KBM-7 (cell line): Measurements from ENCODE around the gene FCGBP.

ENCODE experiments used
- DNase-seq: peaks from one replicate; pipeline ENCODE4 v3.0.0-alpha.2; 2015
- in situ Hi-C: fragments of 300-500 bp; cut with MboI; formaldehyde crosslinking; loops from 2 replicates; pipeline ENCODE4 v1.14.3; 2020; ENCODE audit warnings: low sequenced_read_pairs, low pct_unique_long_range_greater_than_20kb, mixed read lengths

The FCGBP gene

DNA sequence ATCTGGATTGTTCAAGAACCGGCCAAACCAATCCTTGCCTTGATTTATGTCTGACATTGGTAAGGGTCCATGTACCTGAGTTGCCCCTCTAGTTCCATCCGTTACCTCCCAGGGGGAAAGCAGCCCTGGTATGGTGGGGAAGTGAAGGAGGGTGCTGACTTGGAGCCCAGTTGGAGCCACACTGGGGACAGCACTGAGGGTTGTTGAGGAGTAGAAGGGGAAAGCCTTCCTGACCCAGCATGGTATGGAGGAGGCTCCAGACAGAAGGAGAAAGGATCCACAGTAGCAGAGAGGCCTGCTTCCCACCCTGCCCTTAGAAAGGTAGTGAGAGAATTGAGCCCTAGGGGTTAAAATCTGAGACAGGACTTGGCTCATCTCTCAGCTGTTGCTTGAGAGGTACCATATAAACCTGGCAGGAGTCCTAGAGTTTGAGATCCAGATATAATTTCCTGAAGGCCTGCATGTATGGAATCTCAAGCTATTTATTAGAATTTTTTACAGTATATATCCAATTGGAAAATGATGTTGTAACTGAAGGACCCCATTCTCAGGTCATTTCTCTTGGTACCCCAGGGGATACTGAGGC lies 16.7 kb upstream of the FCGBP start:
- in situ Hi-C loops: no loop called here

DNA sequence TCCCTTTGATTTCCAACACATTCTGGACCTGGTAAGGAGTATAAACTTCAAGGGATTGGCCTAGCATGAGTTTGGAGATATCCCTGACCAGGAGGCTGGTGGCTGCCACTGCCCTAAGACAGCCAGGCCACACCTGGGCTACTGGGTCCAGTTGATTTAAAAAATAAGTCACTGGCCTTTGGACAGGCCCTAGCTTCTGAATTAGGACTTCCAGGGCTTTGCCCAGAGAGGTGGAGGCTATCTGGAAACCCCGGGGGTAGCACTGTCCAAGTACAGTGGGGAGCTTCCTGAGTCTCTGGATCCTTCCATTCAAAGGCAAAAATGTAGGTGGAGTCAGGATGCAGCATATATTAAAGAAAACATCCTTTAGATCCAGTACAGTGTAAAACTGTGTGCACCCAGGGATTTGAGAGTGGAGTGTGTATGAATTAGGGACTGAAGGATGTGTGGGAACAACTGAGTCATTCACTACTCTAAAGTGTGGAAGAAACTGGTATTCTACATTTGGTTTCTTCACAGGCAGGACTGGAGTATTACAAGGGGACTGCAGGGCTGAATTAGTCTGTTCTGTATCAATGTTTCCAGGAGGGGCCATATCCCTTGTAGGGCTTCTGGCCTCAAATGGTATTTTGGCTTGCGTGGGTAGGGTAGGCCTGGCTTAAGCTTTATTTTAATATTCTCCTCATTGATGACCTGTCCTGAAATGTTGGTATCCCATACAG lies 14.8 kb upstream of the FCGBP start:
- no peak for DNase-seq
- in situ Hi-C loops: no loop called here

More for the DNA sequence above, 16.7 kb upstream of the FCGBP start:
- no peak for DNase-seq

DNA sequence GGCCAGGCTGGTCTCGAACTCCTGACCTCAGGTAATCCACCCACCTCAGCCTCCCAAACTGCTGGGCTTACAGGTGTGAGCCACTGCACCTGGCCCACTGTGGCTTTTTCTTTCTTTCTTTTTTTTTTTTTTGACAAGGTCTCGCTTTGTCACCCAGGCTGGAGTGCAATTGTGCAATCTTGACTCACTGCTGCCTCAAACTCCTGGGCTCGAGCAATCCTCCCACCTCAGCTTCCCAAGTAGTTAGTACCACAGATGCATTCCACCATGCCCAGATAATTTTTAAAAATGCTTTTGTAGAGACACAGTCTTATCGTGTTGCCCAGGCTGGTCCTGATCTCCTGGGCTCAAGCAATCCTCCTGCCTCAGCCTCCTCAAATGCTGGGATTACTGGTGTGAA lies 12.1 kb upstream of the FCGBP start:
- in situ Hi-C loops: no loop called here

DNA sequence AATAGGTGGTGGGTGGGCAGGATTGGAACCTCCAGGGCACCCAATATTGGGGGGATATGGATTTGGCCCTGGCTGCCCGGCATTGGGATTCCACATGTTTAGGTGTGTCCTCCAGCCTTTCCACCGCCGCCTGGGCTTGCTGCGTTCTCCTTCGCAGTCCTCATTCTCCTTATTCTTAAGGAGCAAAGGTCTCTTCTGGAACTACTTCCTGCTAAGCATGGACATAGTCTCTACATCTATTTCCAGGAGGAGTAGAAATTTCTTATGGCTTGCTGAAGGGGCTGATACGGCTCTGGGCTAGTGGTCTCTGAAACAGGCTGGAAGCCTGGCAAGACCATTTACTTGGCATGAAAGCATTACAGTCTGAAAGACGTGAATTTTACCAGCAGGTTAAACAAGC lies 9.2 kb upstream of the FCGBP start:
- no peak for DNase-seq
- in situ Hi-C loops: no loop called here

More for the DNA sequence above, 12.1 kb upstream of the FCGBP start:
- peak; percentile 45 for DNase-seq

DNA sequence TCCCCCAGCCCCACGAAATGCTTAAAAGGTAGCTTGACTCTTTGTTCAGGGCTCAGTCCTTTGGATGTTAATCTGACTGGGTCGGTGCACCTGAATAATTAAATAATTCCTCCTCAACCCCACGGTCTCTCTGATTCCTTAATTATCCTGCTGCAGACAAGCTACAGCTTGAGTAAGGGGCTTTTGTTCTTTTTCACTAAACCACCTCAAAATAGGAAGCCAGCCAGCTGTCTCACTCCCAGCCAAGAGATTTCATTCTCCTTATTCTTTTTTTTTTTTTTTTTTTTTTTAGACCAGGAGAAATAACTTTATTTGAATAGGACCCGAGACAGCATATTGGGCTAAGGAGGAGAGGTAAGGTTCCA lies 7.9 kb upstream of the FCGBP start:
- in situ Hi-C loops: no loop called here
- DNase-seq: no peak

DNA sequence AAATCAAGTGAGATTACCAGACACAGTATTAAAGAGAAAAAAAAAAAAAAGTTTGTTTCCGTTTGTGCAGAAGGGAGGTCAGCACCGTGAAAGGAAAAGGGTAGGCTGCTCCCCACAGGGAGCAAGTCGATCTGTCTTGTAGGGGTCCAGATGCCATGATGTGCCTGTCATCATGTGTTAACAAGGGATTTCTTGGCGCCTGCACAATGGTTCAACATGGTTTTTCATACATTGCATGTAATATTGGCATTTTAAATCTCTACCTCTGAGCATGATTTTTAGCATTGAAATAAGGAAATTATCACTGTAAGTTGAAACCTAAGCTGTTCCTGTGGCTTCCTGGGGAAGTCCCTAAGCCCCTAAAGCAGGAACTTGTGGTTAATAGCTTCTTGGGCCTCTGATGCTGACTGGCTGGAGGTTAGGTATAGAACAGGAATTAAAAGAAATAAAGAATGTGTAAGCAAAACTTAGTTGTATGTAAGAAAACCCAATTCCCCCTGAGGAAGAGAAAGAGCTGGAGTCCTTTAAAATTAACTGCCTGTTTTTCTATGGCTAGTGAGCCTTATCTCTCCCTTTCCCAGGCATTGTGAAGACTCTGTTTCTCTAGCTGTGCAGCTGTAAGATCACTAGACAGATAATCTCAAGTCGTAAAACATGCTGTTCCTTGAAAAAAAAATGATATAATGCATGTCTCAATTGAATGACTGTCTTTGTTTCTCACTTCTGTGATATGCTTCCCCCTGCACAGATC lies 7.4 kb upstream of the FCGBP start:
- DNase-seq: peak; percentile 92
- in situ Hi-C loops: no loop called here

DNA sequence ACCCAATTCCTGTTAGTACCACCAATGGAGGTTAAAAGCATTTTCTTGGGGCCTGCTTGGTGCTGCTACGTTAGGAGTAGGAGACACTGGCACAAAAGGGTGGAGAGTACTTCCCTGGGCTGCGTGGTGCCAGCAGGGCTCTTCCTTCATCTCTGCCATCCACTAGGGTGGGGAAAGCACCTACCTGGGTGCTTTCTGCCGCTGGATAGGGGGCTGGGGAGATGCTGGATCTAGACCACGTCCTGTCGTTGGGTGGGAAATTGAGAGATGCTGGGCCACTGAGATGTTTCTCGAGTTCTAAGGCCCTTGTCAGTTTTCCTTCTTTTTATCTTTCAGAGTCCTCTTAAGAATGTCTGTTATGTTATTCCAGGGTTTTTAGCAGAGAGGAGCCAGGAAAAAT lies 6.7 kb upstream of the FCGBP start:
- in situ Hi-C loops: no loop called here
- no peak for DNase-seq

DNA sequence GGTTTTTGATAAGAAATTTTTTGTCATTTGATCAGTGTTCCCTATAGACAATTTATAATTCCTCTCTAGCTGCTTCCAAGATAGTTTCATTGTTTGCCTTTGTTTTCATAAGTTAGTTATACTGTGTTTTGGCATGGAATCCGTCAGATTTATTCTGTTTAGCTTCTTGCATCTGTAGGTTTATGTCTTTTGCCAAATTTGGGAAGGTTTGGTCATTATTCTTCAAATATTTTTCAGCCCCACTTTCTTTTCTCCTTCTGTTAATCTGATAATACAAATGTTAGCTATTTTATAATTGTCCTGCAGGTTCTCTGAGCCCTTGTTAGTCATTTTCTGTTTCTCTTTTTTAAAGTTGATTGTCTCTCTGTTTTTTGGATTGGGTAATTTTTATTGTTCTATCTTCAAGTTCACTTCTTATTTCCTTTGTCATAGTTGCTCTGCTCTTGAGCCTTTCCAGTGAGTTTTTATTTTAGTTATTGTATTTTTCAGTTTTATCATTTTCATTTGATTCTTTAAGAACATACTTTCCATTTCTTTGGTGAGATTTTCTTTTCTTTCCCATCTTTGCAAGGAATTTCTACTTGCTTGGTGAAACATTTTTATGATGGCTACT lies 5.9 kb upstream of the FCGBP start:
- DNase-seq: no peak
- in situ Hi-C loops: no loop called here

DNA sequence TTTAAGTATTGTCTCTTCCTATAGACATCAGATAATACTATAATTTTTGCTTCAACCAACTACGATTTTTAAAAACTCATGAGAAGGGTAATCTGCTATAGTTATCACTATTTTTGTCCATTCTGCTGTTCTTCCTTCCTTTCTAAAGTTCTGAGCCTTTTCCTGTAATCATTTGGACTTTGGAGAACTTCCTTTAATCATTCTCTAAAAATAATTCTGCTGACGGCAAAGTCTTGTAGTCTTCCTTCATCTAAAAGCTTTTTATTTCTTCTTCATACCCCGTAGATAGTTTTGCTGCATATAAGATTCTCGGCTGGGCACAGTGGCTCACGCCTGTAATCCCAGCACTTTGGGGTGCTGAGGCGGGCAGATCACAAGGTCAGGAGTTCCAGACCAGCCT lies 5.1 kb upstream of the FCGBP start:
- in situ Hi-C loops: no loop called here
- DNase-seq: no peak

DNA sequence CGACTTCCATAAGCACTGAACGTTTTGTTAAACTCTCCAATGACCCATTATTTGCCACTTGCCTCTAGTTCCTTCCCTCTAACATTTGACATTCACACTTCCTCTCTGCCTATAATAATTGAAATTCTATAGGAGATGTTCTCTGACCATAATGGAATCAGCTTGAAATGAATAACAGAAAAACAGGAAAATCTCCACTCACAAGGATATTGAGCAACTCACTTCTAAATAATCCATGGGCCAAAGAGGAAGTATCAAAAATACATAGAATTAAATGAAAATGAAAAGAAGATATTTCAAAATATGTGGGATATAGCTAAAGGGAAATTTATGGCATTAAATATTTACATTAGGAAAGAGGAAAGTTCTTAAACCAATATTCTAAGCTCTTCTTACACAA lies 3.4 kb upstream of the FCGBP start:
- DNase-seq: peak; percentile 15
- in situ Hi-C loops: no loop called here

DNA sequence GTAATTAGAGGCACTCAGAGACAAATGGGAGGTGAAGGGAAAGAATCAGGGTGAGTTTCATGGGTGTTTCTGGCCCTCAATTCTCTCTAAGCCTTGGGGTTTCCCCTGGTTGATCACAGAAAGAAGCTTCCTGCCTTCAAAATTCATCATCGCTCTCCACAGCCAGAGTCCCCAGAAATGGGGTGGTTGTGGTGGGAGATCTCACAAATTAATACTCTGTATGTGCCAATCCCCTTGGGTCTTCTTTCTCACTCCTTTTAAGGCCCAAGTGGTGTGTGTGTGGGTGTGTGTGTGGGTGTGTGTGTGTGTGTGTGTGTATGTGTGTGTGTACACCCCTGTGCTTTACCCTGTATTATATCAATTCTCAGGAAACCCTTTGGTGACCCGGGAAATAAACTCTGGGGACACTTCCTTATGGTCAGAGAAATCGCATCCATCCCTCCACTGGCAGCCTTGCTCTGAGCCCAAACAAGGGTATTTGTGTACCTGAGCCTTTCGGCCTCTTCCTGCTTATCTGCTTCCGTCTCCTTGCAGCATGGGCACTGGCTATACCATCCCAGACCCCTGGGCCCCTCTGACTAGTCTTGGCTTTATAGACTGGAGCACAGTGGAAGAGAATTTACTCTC lies 2.8 kb upstream of the FCGBP start:
- DNase-seq: no peak
- in situ Hi-C loops: no loop called here

DNA sequence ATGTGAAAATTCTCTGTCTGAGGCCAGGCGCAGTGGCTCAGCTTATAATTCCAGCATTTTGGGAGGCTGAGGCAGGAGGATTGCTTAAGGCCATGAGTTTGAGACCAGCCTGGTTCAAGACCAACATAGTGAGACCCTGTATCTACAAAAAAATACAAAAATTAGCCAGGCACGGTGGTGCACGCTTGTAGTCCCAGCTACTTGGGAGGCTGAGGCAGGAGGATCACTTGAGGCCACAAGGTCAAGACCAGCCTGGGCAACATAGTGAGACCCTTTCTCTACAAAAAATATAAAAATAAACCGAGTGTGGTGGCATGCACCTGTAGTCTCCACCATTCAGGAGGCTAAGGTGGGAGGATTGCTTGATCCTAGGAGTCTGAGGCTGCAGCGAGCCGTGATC lies 2.2 kb upstream of the FCGBP start:
- DNase-seq: no peak
- in situ Hi-C loops: no loop called here

DNA sequence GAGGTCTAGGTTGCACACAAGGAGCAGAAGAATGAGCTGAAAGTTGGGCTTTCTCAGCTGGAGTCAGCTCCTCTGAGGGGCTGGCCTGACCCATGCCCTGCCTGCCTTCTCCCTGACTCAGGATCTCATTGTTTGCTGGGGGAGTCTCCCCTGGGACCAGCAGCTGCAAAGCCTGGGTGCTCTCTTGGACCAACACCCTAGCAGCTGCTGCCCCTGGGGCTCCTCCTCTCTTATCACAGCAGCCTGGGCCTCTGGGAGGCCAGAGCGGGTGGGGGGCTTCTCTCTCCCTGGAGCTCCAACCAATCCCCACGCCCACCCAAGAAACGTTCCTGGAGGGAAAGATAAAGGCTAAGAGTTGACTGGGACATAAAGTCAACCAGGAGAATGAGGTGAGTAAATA lies 1.6 kb upstream of the FCGBP start:
- no peak for DNase-seq
- in situ Hi-C loops: no loop called here

DNA sequence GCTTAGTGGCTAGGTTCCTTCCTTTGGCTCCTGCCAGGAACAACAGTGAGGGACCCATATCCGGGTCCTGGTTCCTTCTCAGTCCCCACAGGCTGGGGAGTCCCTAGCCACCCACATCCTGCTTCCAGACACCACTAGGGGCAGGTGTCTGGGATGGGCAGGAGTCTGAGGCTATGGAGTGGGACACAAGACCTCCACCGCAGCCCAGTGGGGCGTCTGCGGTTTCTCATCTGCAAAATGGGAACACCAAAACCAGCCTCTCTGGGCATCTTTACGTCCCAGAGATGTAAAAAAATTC lies 879 bp upstream of the FCGBP start:
- in situ Hi-C loops: no loop called here
- no peak for DNase-seq

DNA sequence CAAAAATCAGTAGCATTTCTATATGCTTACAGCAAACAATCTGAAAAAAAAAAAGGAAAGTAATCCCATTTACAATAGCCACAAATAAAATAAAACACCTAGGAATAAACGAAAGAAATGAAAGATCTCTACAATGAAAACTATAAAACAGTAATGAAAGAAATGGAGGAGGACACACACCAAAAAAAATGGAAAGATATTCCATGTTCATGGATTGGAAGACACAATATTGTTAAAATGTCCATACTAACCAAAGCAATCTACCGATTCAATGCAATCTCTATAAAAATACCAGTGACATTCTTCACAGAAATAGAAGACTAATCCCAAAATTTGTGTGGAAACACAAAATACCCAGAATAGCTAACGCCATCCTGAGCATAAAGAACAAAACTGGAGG lies 4.7 kb downstream of the FCGBP start:
- in situ Hi-C loops: no loop called here
- DNase-seq: no peak

DNA sequence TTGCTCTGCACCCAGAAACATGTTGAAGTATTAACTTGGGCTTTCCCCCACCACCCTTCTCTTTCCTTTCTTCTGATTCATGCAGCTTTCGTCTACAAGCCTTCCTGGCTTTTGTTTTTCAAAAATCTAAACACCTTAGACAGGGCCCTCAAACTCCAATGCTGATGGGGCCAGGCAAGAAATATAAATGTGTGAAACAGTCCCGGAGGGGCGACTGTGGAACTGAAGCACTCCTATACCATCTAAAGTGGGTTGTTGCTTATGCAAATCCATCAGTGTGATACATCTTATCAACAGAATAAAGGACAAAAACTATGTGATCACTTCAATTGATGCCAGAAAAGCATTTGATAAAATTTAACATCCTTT lies 6.1 kb downstream of the FCGBP start:
- DNase-seq: no peak
- in situ Hi-C loops: no loop called here

DNA sequence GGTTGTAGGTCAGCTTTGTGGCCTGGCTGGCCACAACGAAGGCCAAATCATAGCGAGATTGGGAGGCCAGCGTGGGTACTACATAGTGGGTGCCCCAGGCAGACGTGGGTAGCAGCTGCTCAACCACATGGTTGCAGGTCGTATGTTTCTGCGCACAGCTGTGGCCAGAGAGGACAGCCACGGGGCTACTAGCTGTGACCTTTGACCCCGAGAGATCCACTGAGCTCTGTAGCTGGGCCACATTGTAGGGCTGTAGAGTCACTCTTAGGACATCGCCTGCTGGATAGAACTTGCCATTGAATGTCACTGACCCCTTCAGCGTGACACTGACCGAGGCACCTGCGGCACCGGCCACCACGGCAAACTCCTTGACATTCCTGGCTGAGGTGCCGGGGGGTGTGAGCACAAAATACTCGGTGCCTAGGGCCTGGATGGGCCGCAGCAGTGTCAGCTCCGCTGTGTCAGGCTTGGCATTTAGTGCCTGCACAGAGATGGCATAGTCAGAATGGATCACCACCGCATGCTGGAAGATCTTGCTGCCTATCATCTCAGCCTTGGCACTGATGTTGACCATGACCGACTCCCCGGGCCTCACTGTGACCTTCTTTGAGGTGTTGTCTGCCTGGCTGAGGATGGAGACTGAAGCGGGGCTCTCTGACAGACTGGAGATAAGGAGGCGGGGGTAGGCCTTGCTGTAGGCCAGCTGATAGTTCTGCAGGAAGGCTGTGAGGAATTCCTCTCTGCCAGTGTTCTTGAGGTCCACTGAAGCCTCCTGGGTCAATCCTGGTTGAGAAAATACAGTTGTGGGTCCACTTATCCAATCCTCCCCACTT lies 6.7 kb downstream of the FCGBP start:
- in situ Hi-C loops: no loop called here
- DNase-seq: no peak

DNA sequence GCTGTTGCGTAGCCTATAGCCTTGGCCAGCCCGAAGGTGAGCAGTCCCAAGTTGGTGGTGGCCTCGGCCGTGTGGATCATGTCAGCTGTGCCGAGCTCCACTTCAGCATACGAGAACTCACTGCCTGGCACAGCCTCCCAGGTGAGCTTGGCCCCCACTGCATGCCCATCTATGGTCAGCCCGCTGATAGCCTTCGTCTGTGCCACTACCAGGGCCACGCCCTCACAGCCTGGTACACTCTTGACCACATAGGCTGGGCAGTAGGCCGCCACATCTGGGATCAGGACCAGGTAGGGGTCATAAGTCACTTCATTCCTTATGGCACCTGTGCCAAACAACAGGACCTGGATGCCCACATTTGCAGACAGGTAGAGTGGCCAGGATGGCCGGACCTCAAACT lies 7.4 kb downstream of the FCGBP start:
- no peak for DNase-seq
- in situ Hi-C loops: no loop called here

DNA sequence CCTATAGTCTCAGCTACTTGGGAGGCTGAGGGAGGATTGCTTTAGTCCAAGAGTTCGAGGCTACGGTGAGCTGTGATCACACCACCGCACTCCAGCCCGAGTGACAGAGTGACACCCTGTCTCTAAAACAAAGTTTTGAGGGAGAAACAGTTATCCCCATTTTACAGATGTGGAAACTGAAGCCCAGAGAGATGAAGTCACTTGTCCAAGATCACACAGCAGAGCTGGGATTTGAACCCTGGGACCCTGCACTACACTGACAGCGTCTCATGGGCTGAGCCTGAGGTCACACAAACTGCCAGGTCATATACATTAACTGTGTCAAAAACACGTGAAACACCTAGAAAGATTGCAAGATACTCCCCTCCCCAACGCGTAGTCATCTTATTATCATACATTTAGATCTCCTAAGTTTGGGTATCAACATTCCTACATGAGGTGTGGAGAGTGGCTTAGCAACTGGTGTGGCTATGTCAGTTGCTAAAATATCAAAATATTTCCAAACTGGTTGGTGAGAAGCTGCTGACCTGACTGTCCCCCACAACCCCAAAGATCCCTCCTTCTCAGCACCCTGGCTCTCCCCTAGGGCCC lies 8.2 kb downstream of the FCGBP start:
- no peak for DNase-seq
- in situ Hi-C loops: no loop called here
